Measurements from ENCODE around the gene PCDHAC2.

The PCDHAC2 gene, protein sequence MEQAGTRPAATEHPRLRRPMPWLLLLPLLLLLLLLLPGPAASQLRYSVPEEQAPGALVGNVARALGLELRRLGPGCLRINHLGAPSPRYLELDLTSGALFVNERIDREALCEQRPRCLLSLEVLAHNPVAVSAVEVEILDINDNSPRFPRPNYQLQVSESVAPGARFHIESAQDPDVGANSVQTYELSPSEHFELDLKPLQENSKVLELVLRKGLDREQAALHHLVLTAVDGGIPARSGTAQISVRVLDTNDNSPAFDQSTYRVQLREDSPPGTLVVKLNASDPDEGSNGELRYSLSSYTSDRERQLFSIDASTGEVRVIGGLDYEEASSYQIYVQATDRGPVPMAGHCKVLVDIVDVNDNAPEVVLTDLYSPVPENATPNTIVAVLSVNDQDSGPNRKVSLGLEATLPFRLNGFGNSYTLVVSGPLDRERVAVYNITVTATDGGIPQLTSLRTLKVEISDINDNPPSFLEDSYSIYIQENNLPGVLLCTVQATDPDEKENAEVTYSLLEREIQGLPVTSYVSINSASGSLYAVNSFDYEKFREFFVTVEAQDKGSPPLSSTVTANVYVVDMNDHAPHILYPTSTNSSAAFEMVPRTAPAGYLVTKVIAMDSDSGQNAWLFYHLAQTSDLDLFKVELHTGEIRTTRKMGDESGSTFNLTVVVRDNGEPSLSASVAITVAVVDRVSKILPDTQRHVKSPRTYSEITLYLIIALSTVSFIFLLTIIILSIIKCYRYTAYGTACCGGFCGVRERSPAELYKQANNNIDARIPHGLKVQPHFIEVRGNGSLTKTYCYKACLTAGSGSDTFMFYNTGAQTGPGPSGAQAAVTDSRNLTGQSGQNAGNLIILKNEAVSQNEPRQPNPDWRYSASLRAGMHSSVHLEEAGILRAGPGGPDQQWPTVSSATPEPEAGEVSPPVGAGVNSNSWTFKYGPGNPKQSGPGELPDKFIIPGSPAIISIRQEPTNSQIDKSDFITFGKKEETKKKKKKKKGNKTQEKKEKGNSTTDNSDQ

DNA sequence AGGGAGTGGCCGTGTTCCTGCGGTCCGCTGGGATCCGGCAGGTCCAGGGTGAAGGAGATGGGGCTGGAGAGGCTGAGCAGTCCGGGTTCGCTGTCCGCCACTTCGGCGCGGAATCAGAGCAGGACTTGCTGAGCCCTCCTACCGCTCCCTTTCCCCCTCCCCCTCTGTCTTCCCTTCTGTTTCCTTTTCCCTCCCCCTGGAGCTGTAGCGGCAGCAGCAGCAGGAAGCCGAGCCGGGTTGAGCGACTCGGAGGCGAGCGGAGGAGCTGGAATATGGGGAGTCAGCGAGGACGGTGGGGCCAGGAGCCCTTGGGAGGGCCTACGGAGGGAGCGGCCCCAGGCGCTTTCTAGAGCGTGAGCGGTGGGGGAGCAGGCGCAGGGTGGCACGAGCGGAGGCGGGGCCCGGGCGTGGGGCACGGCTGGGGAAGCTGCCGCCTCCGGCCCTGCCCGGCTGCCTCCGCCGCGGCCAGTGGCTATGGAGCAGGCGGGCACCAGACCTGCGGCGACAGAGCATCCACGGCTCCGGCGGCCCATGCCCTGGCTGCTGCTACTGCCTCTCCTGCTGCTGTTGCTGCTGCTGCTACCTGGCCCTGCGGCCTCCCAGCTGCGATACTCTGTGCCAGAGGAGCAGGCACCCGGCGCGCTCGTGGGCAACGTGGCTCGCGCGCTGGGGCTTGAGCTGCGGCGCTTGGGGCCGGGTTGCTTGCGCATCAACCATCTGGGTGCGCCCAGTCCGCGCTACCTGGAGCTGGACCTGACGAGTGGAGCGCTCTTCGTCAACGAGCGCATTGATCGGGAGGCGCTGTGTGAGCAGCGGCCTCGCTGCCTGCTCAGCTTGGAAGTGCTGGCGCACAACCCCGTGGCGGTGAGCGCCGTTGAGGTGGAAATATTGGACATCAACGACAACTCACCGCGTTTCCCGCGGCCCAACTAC is at the start of gene PCDHAC2:
Gene PCDHAC2 (plus strand): TSS at position 184 of the 933 bp plus-strand sequence. CDS start 291 bp downstream, at position 475.
- TF ChIP-seq ZFX (IDR thresholded peaks at IDR 0.05; ENCODE audit: borderline replicate concordance), result no peak
- TF ChIP-seq, protein P1, sequence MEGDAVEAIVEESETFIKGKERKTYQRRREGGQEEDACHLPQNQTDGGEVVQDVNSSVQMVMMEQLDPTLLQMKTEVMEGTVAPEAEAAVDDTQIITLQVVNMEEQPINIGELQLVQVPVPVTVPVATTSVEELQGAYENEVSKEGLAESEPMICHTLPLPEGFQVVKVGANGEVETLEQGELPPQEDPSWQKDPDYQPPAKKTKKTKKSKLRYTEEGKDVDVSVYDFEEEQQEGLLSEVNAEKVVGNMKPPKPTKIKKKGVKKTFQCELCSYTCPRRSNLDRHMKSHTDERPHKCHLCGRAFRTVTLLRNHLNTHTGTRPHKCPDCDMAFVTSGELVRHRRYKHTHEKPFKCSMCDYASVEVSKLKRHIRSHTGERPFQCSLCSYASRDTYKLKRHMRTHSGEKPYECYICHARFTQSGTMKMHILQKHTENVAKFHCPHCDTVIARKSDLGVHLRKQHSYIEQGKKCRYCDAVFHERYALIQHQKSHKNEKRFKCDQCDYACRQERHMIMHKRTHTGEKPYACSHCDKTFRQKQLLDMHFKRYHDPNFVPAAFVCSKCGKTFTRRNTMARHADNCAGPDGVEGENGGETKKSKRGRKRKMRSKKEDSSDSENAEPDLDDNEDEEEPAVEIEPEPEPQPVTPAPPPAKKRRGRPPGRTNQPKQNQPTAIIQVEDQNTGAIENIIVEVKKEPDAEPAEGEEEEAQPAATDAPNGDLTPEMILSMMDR (IDR thresholded peaks at IDR 0.05), result no peak; the same call in 1 of the 2 replicates
- peak within 1 kb of the TSS; percentile 41 for H3K27ac ChIP-seq

DNA sequence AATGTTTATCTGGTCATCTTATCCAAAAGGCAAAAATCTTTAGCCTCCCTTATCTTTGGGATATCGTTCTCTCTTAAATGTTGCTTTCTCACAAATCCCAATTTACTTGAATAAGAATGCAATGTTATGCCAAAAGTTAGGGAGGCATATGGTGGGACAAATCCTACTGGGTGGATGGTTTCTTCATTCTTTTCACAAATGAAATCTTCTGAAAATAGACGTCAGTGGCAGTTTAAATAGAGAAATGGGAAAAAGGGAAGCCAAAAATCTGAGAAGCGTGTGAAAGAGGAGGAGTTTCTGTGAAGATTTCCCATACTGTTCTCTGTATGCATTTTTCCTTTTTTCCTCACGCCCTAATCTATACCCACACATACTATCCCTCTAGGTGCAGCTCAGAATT is 42.7 kb upstream of the PCDHAC2 start:
- TF ChIP-seq, protein P1 (IDR thresholded peaks at IDR 0.05), result no peak
- TF ChIP-seq ZFX (IDR thresholded peaks at IDR 0.05; ENCODE audit: borderline replicate concordance), result no peak
- H3K27ac ChIP-seq, result no peak overlapping the region

DNA sequence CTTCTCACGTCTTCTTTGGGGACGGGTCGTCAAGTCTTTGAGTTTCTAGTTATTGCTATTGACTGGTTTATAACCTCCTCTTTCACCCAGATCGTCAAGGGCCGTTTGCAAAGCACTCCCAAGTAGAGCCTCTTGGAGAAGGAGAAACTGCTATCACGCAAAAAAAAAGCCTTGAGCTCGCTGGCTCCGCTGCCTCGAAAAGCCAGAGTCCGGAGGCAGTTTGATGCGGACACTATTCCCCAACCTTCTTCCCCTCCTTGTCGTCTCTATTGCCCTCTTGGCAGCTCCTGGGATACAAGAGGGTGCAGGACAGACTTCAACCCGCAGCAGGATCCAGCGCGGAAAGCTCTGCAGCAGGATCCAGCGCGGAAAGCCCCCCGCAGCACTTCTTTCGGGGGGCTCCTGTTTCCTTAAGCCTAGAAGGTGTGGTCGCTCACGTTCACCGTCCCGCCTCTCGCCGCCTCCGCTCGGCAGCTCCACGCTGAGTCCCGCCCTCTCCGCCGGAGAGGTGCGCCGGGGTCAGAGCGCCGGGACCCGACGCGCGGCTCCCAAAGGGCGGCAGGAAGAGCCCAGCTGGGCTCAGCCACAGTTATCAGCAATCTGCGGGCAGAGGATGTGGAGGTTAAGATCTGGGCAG is 40.4 kb upstream of the PCDHAC2 start, which contains the start of gene PCDHAC1:
Gene PCDHAC1 (plus strand): TSS at position 494 of the 637 bp plus-strand sequence. CDS start 594 bp downstream, outside the sequence.
- peak within 1 kb of the TSS; percentile 8; the same call in 1 of the 2 replicates for H3K27ac ChIP-seq
- TF ChIP-seq ZFX (IDR thresholded peaks at IDR 0.05; ENCODE audit: borderline replicate concordance), result no peak
- TF ChIP-seq, protein P1 (IDR thresholded peaks at IDR 0.05), result no peak

DNA sequence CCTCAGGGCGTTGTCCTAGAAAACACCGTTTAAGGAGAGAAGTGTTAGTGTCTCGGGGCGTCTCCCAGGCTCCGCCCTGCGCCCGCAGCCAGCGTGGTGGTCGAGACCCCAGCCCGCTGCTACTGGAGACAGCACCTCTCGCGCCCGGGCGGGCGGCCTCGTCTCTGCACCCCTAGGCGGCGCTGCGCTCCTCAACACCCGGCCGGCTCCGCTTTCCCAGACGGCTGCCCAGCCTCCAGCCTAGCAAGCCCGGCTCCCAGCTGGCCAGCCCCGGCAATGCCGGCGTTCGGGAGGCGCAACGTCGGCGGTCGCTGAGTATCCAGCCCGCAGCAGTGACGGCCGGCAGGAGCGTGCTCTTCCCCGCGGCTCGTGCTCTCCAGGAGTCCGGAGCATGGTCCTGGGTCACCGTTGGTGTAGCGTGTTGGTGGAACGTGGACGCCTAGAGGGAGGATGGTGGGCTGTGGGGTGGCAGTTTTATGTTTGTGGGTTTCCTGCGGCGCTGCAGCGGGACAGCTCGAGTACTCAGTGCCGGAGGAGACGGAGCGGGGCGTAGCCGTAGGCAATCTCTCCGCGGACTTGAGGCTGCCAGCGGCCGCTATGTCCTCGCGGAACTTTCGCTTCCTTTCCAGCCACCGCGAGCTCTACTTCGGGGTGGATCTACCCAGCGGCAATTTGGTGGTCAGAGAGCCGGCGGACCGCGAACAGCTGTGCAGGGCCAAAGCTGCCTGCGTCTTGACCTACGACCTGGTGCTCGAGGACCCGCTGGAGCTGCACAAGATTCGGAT is 39.6 kb upstream of the PCDHAC2 start:
- peak overlapping the region; percentile 8; the same call in 1 of the 2 replicates for H3K27ac ChIP-seq
- TF ChIP-seq, protein P1 (IDR thresholded peaks at IDR 0.05), result peak; percentile 80
- TF ChIP-seq ZFX (IDR thresholded peaks at IDR 0.05; ENCODE audit: borderline replicate concordance), result no peak

DNA sequence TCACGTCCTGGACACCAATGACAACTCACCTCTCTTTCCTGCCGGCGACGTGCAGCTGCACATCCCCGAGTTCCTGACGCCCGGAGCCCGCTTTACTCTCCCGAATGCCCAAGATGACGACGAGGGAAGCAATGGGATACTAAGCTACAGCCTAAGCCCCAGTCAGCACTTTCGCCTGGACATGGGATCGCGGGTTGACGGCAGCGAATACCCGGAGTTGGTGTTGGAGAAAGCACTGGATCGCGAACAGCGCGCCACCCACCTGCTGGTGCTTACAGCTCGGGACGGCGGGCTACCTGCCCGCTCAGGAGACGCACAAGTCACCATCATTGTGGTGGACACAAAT is 39.1 kb upstream of the PCDHAC2 start:
- TF ChIP-seq ZFX (IDR thresholded peaks at IDR 0.05; ENCODE audit: borderline replicate concordance), result no peak
- TF ChIP-seq, protein P1 (IDR thresholded peaks at IDR 0.05), result no peak
- H3K27ac ChIP-seq, result no peak overlapping the region
